AG09319 (cell line): Measurements from ENCODE around the gene IL21R.
"Not testable (repeated sequence)": the region's sequence is repeated elsewhere in the genome, so short reads cannot be mapped to it uniquely, and the experiment has no call there.

Experiments
- DNase-seq: peaks from one replicate; pipeline ENCODE4 v3.0.0-alpha.2; 2010; ENCODE audit warnings: low read depth; ENCODE audit errors: extremely low read depth
- CTCF ChIP-seq: IDR thresholded peaks from 2 replicates; pipeline ENCODE4 v1.5.1; 2011; ENCODE audit warnings: low read depth, mild to moderate bottlenecking, inconsistent platforms, low read length, moderate library complexity

The IL21R gene

DNA sequence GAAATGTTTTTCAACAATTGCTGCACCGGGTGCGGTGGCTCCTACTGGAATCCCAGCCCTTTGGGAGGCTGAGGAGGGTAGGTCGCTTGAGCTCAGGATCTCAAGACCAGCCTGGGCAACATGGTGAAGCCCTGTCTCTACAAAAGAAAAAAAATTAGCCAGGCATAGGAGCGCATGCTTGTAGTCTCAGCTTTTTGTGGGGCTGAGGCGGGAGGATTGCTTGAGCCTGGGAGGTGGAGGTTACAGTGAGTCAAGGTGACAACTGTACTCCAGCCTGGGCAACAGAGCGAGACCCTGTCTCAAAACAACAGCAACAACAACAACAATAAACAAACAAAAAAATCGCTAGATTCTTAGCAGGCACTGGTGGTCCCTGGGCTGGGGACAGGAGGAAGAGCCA lies 28.5 kb downstream of the IL21R start:
- no peak for TF ChIP-seq CTCF
- DNase-seq: no peak

- no peak for TF ChIP-seq CTCF
- DNase-seq: no peak
These were observed 29.0 kb downstream of the IL21R start for GRCh38 chr16:27430923-27431484.

GRCh38 chr16:27431773-27432532 lies 30.0 kb downstream of the IL21R start:
- TF ChIP-seq CTCF: no peak
- no peak for DNase-seq

DNA sequence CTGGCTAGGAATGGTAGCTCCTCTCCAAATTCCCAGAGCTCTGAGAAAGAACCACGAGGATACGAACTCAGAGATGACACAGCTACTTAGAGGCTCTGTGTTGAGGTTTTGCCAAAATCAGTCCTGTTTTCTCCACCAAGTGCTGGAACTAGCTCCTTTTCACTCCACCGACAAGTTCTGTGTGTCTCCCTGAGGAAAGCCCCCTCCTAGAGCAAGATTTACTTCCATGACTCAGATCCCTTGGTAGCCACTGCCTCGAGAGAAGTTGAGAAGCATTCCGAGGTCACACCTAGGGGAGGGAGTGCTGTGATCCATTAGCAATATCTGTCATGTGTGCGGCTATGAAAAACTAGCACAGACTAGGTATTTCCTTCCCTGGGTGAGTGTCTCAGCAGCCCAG lies 30.6 kb downstream of the IL21R start:
- DNase-seq: no peak
- TF ChIP-seq CTCF: no peak

DNA sequence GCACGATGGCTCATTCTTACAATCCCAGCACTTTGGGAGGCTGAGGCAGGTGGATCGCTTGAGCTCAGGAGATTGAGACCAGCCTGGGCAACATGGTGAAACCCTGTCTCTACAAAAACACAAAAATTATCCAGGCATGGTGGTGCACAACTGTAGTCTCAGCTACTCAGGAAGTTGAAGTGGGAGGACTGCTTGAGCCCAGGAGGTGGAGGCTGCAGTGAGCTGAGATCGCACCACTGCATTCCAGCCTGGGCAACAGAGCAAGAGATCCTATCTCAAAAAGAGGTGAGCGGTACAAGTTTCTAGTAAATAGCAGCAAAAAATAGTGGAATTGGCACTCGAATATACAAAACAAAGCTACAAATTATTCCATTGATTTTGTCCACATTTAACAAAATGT lies 31.2 kb downstream of the IL21R start:
- DNase-seq: not testable (repeated sequence)

DNA sequence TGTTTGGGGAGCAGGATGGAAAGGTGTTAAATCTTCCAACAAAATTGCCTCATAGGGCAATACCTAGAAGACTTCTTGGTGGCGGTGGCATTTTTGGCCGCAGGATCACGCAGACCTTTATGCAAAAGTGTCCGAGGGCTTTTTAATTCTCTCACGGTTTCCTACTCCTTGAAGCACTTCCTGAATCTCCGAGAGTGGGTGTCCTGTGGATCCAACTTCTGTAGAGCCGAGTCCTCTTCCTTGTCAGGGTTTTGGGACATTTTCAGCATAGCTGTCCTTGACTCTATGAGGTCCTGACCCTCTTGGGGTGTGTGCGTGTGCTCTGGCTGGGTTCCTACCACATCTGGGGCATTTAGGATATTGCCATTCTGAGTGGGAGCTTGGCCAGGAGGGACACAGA lies 31.7 kb downstream of the IL21R start:
- TF ChIP-seq CTCF: no peak
- no peak for DNase-seq

DNA sequence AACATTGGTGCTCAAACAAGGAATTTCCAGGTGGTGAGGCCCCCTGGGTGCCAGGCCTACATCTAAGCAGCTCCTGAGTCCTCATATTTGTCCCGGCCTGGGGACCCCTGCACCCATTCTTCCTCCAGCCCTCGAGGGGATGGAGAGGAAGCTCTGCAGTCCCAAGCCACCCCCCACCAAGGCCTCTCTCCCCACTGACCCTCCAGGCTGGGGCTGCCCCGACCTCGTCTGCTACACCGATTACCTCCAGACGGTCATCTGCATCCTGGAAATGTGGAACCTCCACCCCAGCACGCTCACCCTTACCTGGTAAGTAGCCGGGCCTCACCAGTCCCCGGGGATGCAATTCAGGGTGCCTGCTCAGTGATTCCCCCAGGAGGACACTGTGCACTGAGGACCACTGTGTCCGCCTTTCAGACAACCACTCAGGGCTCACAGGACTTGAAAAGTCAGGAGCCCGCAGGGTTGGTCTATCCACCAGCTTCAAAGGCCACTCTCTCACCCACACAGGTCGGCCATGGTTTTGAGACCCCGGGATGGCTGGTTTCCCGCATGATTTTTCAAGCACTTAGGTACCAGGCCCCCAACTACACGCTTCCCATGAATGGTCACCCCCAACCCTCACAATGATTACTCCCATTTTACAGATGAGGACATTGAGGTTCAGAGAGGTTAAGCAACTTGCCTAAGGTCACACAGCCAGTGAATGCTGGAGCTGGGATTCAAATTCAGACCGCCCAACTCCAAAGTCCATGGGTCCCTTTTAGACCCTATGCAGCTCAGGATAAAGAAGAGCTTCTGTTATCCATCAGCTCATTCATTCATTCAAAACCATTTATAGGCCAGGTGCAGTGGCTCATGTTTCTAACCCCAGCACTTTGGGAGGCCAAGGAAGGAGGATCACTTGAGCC lies 32.4 kb downstream of the IL21R start:
- TF ChIP-seq CTCF: no peak
- DNase-seq: no peak

GRCh38 chr16:27435146-27435545 lies 33.2 kb downstream of the IL21R start:
- not testable (repeated sequence) for DNase-seq
